SJSA1 (cell line): ENCODE results near the gene COQ8A. TPM values are rescaled to one million over a fixed set of nuclear protein-coding genes. Genes with fewer than 3 reads are reported as not detected.
A peak's percentile ranks its signal among the peaks of the same experiment; 100 is the strongest.

Experiments used
- DNase-seq, 2 experiments: peaks; one replicate each; pipeline ENCODE4 v3.0.0-alpha.2; 2015 to 2020; ENCODE audit warnings: low spot score in 2 of 2, low read depth in 1 of 2
- H3K27ac ChIP-seq: fragments of 250-450 bp; sonication (Bioruptor Pico); 2 replicates; pipeline ENCODE4 v1.5.1; 2020; ENCODE audit warnings: mild to moderate bottlenecking, moderate library complexity
- H3K27me3 ChIP-seq: fragments of 250-450 bp; sonication (Bioruptor Pico); replicated peaks from 2 replicates; pipeline ENCODE4 v1.5.1; 2020; ENCODE audit warnings: mild to moderate bottlenecking, moderate library complexity
- H3K36me3 ChIP-seq: fragments of 250-450 bp; sonication (Bioruptor Pico); 2 replicates; pipeline ENCODE4 v1.5.1; 2020; ENCODE audit warnings: mild to moderate bottlenecking
- H3K4me1 ChIP-seq: fragments of 250-450 bp; sonication (Bioruptor Pico); replicated peaks from 2 replicates; pipeline ENCODE4 v1.6.1; 2021; ENCODE audit warnings: mild to moderate bottlenecking
- H3K4me3 ChIP-seq: fragments of 250-450 bp; sonication (Bioruptor Pico); 2 replicates; pipeline ENCODE4 v1.5.1; 2020; ENCODE audit warnings: mild to moderate bottlenecking
- H3K9me3 ChIP-seq: fragments of 250-450 bp; sonication (Bioruptor Pico); replicated peaks from 2 replicates; pipeline ENCODE4 v1.5.1; 2020; ENCODE audit warnings: mild to moderate bottlenecking
- total RNA-seq: library from RNA; depleted of rRNA; stranded (reverse); fragments of >200 nt; shearing (Covaris generic); gene quantifications from 2 replicates; pipeline ENCODE4 v1.2.3, GENCODE V29; 2014

COQ8A gene
- total RNA-seq, 1 experiment from 2014 or later = 4.8 TPM

DNA sequence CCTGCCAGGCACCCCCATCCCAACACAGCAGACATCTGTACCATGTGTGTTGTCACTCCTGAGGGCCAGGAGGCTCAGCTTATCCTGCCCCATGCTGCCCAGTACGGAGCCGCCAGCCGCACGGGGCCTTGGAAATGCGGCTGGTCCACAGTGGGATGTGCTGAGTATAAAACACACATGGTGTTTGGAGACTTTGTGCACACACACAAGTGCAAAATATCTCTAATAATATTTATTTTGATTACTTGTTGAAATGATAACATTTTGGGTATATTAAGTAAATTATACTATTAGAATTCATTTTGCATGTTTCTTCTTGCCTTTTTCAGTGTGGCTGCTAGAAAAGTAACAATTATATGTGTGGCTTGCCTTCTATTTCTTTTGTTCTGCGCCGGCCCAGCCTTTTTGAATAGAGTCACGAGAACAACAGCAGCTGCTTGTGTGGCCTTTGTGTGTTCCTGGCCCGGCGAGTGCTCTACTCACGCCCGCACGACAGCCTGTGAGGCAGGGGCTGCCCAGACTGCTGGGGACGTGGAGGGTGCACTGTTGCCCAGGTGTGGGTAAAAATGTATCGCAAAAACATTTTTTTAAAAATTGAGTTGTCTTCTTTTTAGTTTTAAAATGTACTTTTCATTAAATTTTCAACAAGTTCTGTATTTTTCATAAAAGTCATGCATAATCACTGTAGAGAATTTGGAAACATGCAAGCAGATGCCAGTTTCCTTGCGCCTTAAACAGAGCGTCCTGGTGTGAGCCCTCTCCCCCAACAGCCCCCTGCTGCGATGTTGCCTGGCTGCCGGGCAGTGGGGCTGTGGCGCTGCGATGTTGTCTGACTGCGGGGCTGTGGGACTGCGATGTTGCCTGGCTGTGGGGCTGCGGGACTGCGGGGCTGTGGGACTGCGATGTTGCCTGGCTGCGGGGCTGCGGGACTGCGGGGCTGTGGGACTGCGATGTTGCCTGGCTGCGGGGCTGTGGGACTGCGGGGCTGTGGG is 35.5 kb downstream of the COQ8A start:
- Histone ChIP-seq H3K9me3 (peaks cover 3% of the 10 kb centered on the region; the same call in 1 of the 2 replicates), H3K36me3 (no peaks in the 10 kb centered on the region), H3K4me3 (no peak overlapping the region), H3K27ac (no peak overlapping the region), H3K4me1 (peaks cover 20% of the 10 kb centered on the region), H3K27me3 (no peaks in the 10 kb centered on the region)
- DNase-seq = peak; percentile 33 to 58

DNA sequence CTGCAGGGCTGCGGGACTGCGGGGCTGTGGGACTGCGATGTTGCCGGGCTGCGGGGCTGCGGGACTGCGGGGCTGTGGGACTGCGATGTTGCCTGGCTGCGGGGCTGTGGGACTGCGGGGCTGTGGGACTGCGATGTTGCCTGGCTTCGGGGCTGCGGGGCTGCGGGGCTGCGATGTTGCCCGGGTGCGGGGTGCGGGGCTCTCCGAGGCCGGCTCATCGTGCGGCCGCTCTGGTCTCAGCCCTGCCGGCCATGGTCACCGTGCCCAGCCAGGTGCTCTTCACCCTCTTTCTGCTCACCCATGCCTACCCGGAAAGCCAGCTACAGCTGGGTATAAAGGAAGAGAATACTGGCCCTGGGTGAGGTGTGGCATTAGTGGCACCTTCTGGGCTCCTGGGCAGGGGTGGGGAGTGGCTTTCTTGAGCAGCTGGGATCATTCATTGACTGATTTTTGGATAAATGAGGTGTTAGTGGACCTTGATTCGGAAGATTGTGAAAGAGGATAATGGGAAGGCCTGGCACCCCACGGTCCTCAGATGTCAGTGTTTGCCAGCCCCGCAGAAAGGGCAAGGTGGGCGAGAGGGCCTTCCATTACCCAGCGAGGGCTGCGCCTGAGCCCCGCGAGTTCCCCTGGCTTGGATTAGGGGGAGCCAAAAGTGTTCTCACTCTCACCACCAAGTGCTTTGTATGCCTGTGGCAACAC is 36.3 kb downstream of the COQ8A start:
- H3K9me3 ChIP-seq = peaks cover 3% of the 10 kb centered on the region; the same call in 1 of the 2 replicates

DNA sequence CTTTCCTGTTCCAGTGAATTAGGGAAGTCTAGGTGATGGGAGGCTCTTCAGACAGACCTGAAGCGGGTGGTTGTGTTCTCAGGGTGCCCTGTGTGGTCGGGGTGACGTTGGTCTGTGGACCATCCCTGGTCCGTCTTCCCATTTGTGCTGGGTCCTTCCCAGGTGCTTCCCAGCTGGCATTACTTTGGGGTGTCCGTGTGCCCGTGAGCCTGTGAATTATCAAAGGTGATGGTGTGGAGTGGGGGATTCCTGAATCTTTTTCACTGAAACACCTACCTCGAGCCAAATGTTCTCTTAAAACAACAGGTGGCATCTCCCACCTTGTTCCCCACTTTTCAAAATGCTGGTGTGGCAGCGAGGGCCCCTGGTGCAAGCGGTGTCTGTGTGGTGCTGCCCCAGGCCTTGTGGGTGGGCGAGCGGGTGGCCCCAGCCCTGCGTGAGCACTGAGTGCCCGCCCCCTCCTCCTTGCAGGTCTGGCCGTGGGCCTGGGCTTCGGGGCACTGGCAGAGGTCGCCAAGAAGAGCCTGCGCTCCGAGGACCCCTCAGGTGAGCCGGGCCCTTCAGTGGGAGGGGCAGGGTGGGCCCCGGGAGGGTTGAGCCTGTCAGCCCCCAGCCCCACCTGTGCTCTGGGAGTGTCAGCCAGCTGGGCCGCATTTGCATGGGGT is 37.0 kb downstream of the COQ8A start:
- DNase-seq = no peak
- H3K9me3 ChIP-seq = no peaks in the 10 kb centered on the region
- H3K4me1 ChIP-seq = peaks cover 20% of the 10 kb centered on the region
- H3K4me3 ChIP-seq = no peak overlapping the region
- no peaks in the 10 kb centered on the region for H3K36me3 ChIP-seq
- H3K27me3 ChIP-seq = no peaks in the 10 kb centered on the region
- H3K27ac ChIP-seq = no peak overlapping the region

More for the DNA sequence above, 36.3 kb downstream of the COQ8A start:
- DNase-seq = no peak
- H3K4me3 ChIP-seq = no peak overlapping the region
- H3K4me1 ChIP-seq = peaks cover 20% of the 10 kb centered on the region
- H3K27ac ChIP-seq = no peak overlapping the region
- no peaks in the 10 kb centered on the region for H3K27me3 ChIP-seq
- H3K36me3 ChIP-seq = no peaks in the 10 kb centered on the region

DNA sequence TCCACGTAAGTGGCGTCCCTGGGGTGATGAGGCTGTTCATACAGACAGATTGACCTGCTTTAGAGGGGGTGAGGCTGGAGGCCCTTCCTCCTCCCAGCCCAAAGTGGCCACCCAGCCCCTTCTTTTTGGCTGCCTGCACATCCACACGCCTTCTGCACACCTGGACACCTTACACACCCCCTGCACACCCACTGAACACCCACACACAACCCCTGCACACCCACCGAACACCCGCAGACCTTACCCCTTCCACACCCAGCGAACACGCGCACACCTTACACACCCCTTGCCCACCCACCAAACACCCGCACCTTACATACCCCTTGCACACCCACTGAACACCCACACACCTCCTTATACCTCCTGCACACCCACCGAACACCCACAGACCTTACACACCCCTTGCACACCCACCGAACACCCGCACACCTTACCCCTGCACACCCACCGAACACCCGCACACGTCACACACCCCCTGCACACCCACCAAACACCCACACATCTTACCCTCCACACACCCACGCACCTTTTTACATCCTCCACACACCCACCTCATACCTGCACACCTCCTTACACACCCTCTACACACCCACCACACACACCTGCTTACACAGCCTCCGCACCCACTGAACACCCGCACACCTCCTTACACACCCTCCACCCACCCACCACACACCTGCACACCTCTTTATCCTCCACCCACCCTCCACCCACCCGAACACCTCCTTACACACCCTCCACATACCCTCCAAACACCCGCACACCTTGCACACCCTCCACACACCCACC is 37.7 kb downstream of the COQ8A start:
- Histone ChIP-seq H3K9me3 (no peaks in the 10 kb centered on the region), H3K36me3 (no peaks in the 10 kb centered on the region), H3K27me3 (no peaks in the 10 kb centered on the region), H3K27ac (no peak overlapping the region), H3K4me3 (no peak overlapping the region), H3K4me1 (peaks cover 20% of the 10 kb centered on the region)
- DNase-seq = no peak

DNA sequence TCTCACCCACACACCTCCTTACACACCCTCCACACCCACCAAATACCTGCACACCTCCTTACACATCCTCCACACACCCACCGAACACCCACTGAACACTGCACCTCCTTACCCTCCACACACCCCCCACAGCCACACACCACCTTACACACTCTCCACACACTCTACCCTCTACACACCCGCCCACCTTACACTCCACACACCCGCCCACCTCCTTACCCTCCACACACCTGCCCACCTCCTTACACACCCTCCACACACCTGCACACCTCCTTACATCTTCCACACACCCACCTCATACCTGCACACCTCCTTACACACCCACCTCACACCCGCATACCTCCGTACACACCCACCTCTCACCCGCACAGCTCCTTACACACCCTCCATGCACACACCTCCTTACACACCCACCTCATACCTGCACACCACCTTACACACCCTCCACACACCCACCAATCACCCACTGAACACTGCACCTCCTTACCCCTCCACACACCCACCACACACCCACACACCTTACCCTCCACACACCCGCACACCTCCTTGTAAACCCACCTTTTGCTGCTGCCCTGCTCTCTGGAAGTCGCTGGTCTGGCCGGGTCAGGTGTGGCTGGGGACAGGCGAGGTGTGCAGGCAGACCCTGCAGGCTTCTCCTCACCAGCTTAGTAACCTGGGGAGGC is 38.5 kb downstream of the COQ8A start:
- Histone ChIP-seq H3K27ac (no peak overlapping the region), H3K27me3 (no peaks in the 10 kb centered on the region), H3K9me3 (no peaks in the 10 kb centered on the region), H3K4me3 (no peak overlapping the region), H3K36me3 (no peaks in the 10 kb centered on the region), H3K4me1 (peaks cover 20% of the 10 kb centered on the region)
- no peak for DNase-seq

DNA sequence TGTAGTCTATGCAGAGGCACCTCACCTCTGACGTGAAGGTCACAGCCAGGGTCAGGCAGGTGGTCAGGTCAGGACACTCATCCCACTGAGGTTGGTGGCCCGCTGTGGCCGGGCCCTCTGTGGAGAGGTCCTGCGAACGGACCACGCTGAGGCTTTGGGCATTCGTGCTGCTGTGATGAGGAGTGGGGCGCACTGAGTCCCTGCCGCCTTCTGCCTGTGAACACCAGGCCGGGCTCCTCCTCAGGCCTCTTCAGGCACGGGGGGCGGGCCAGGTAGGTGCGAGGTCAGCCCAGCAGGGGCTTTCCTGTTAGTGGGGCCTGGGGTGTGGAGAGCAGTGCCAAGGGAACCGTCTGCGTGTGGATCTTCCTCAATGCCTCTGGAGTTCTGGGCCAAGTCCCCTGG is 39.0 kb downstream of the COQ8A start:
- H3K4me3 ChIP-seq = no peak overlapping the region
- no peaks in the 10 kb centered on the region for H3K36me3 ChIP-seq
- DNase-seq = no peak
- H3K9me3 ChIP-seq = no peaks in the 10 kb centered on the region
- H3K27me3 ChIP-seq = no peaks in the 10 kb centered on the region
- H3K4me1 ChIP-seq = peaks cover 17% of the 10 kb centered on the region
- no peak overlapping the region for H3K27ac ChIP-seq

DNA sequence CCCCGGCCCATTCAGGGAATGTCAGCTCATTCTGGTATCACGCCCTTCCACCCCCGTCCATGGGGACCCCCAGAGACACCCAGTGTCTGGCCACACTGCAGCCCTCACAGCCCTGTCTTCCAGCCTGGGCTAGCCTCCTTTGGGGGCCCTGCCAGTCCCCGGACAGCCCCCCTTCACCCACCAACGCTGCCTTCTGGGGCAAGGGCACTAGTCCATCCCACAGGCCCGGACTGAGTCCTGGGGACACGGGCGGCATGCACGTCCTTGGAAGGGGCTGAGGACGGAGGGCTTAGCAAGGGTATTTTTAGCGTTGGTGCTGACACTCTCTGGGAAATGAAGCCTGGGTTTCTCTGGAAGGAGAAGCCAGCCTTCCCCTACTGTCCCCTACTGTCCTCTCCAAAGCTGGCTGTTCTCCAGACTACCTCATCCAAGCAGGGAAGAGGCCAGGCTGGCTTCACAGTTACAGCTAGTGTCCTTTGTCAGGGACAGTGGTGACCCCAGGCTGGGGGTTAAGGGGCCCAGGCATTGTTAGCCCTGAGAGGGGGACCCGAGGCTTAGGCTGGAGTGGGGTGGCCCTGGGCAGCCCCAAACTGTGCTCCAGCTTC is 39.5 kb downstream of the COQ8A start:
- Histone ChIP-seq H3K27ac (no peak overlapping the region), H3K4me3 (no peak overlapping the region), H3K36me3 (no peaks in the 10 kb centered on the region), H3K9me3 (no peaks in the 10 kb centered on the region), H3K4me1 (peaks cover 12% of the 10 kb centered on the region), H3K27me3 (no peaks in the 10 kb centered on the region)
- no peak for DNase-seq

DNA sequence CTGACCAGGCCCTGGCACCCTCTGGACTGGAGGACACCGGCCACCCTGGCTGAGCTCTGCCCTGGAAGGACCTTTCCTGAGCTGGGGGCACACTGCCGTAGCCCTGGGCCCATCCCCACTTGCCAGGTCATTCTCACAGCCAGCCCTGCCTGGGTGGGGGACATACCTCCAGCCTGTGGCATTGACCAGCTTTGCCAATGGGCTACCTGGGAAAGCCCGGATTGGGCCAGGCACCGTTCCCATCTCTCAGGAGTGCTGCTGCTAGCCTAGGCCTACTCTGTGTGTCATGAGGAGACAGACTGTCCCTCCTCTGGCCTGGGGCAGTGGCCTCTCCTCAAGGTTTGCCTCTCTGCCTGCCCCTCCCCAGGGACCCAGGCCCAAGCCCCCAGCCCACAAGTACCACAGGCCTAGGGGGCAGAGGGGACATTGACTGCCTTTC is 40.0 kb downstream of the COQ8A start:
- no peaks in the 10 kb centered on the region for H3K27me3 ChIP-seq
- H3K4me1 ChIP-seq = peaks cover 7% of the 10 kb centered on the region
- H3K9me3 ChIP-seq = no peaks in the 10 kb centered on the region
- no peak overlapping the region for H3K27ac ChIP-seq
- H3K4me3 ChIP-seq = no peak overlapping the region
- H3K36me3 ChIP-seq = no peaks in the 10 kb centered on the region
- no peak for DNase-seq

DNA sequence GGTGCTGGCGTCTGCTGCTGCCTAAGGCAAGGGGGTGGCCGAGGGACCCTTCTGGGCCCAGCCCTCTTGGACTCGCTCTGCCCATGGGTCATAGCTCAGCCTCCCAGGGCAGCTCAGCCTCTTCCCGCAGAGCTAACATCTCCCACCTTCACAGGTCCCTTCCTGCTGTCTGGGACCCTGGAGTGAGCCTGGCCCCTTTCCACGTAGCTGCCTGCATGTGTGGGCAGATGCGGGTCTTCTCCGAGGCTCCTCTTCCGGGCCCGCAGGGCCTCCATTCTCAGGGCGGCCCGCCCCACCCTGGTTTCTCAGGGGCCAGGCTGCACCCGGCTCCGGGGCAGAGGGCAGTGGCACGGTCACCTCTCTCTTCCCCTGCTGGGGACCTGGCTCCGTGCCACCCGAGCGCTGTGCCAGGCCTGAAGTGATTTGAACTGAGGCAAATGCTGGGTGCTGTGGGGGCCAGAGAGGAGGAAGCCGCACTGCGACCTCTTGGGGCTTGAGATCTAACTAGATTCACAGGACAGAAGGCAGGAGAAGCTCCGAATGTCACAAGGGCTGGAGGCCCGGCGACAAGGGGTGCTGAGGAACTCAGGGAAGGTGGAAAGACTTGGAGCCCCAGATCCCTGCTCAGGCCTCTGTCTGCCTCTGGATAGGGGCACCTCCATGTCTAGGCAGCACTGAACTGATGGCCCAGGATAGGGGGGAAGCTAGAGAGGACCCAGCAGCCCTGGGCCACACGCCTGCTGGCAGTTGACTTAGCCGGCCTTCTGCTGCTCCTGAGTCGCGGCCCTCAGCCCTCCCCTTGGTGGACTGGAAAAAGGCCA is 40.7 kb downstream of the COQ8A start:
- DNase-seq = no peak
- H3K9me3 ChIP-seq = no peaks in the 10 kb centered on the region
- H3K36me3 ChIP-seq = no peaks in the 10 kb centered on the region
- peaks cover under 1% of the 10 kb centered on the region; the same call in 1 of the 2 replicates for H3K4me1 ChIP-seq
- no peak overlapping the region for H3K27ac ChIP-seq
- H3K4me3 ChIP-seq = no peak overlapping the region
- H3K27me3 ChIP-seq = no peaks in the 10 kb centered on the region

DNA sequence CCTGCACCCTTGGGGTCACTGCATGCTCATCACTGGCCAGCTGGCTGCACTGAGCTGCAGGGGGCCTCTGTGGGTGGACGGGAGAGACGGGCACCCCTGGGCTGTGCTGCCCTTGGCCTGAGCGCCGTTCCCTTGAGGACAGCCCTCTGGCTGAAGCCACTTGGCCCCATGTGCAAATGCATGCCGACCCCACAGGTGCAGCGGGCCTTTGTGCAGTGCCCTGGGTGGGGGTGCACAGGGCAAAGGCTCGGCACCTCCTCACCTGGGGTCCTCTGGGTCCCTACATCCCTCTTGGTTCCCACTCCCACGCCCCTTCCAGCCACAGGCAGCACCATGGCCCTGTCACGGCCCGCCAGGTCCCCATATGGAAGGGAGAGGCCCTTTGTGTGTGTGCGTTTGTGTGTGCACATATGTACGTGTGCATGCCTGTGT is 41.3 kb downstream of the COQ8A start:
- H3K27ac ChIP-seq = no peak overlapping the region
- no peak overlapping the region for H3K4me3 ChIP-seq
- H3K9me3 ChIP-seq = no peaks in the 10 kb centered on the region
- no peaks in the 10 kb centered on the region for H3K4me1 ChIP-seq
- H3K36me3 ChIP-seq = peaks cover under 1% of the 10 kb centered on the region; the same call in 1 of the 2 replicates
- no peak for DNase-seq
- H3K27me3 ChIP-seq = no peaks in the 10 kb centered on the region

DNA sequence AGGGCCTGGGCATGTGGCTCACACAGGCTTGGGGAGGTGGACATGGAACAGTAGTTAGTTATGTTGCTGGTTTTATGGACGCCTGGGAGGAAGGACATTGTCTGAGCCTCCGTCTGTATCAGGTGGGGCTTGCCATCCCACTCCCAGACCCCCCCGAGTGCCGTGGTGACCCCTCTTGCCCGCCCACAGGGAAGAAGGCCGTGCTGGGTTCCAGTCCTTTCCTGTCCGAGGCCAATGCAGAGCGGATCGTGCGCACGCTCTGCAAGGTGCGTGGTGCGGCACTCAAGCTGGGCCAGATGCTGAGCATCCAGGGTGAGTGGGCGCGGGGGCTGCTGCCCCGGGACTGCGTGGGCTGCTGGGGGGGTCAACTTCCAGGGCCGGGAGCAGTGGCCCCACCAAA is 41.7 kb downstream of the COQ8A start:
- Histone ChIP-seq H3K27me3 (no peaks in the 10 kb centered on the region), H3K4me1 (no peaks in the 10 kb centered on the region), H3K36me3 (peaks cover 5% of the 10 kb centered on the region; the same call in 1 of the 2 replicates), H3K27ac (no peak overlapping the region), H3K9me3 (no peaks in the 10 kb centered on the region), H3K4me3 (no peak overlapping the region)
- no peak for DNase-seq
